Measurements from ENCODE around the gene TTC19. TPM values are rescaled to one million over a fixed set of nuclear protein-coding genes. Genes with fewer than 3 reads are reported as not detected.

Gene TTC19
- total and polyA plus RNA-seq, 4 donors: 16.1 to 29.8 (median 24.6) TPM

GRCh38 chr17:16019347-16019746 is 19.7 kb downstream of the TTC19 start:
- no peak for TF ChIP-seq MAX (IDR thresholded peaks at IDR 0.05)
- no peak for TF ChIP-seq HNF4A (conservative IDR thresholded peaks at IDR 0.05)
- no peak for TF ChIP-seq HNF4G (IDR thresholded peaks at IDR 0.05)
- TF ChIP-seq FOXA2 (IDR thresholded peaks at IDR 0.05): no peak
- no peak for TF ChIP-seq CTCF (IDR thresholded peaks at IDR 0.05; ENCODE audit: low read depth, low read length, missing input control)
- TF ChIP-seq FOXA1 (IDR thresholded peaks at IDR 0.05): no peak
- no peak for TF ChIP-seq NR2F2 (IDR thresholded peaks at IDR 0.05)
- no peaks in the 10 kb centered on the region for H3K27me3 ChIP-seq (ENCODE audit: control insufficient read depth in 4 of 4, insufficient read depth in 4 of 4, low read length in 3 of 4)
- no peak overlapping the region for H3K9ac ChIP-seq (ENCODE audit: low read depth in 1 of 2, low read length in 2 of 2)
- H3K4me3 ChIP-seq (ENCODE audit: low read depth in 1 of 3, low read length in 3 of 3): no peak overlapping the region
- 84% methylated on average over 1 of the region's 1 CpG for WGBS
- DNase-seq (ENCODE audit: low spot score): no peak
- no peak overlapping the region for H3K27ac ChIP-seq (ENCODE audit: low read depth in 1 of 2, low read length in 2 of 2)
- peaks cover 0 to 2% (median 0%) of the 10 kb centered on the region in 4 donors for H3K4me1 ChIP-seq (ENCODE audit: control insufficient read depth in 4 of 4, insufficient read depth in 4 of 4, low read length in 3 of 4)
- peaks cover 0 to 14% (median 7%) of the 10 kb centered on the region in 4 donors for H3K36me3 ChIP-seq (ENCODE audit: control insufficient read depth in 4 of 4, insufficient read depth in 3 of 4, low read depth in 1 of 4, low read length in 3 of 4)
- no peaks in the 10 kb centered on the region for H3K9me3 ChIP-seq (ENCODE audit: control insufficient read depth in 4 of 4, low read length in 3 of 4)

GRCh38 chr17:16023881-16024280 is 24.3 kb downstream of the TTC19 start:
- H3K36me3 ChIP-seq (ENCODE audit: control insufficient read depth in 4 of 4, insufficient read depth in 3 of 4, low read depth in 1 of 4, low read length in 3 of 4): peaks cover 6 to 50% (median 45%) of the 10 kb centered on the region in 4 donors
- no peaks in the 10 kb centered on the region for H3K27me3 ChIP-seq (ENCODE audit: control insufficient read depth in 4 of 4, insufficient read depth in 4 of 4, low read length in 3 of 4)
- WGBS: 68% methylated on average over 4 of the region's 4 CpGs

More at GRCh38 chr17:16023881-16024280, 24.3 kb downstream of the TTC19 start:
- TF ChIP-seq HNF4G (IDR thresholded peaks at IDR 0.05) (no peak), EGR1 (IDR thresholded peaks at IDR 0.05; ENCODE audit: low read depth in 2 of 2) (no peak), JUND (IDR thresholded peaks at IDR 0.05) (no peak), RXRA (IDR thresholded peaks at IDR 0.05) (no peak), CTCF (IDR thresholded peaks at IDR 0.05; ENCODE audit: low read depth, low read length, missing input control) (no peak), GABPA (IDR thresholded peaks at IDR 0.05 in 1 of 2, conservative IDR thresholded peaks at IDR 0.05 in 1 of 2) (no peak), ATF3 (IDR thresholded peaks at IDR 0.05) (no peak), REST (IDR thresholded peaks at IDR 0.05) (no peak), NR2F2 (IDR thresholded peaks at IDR 0.05) (no peak), RAD21 (IDR thresholded peaks at IDR 0.05) (no peak), FOXA1 (IDR thresholded peaks at IDR 0.05) (no peak), FOXA2 (IDR thresholded peaks at IDR 0.05) (no peak), TAF1 (conservative IDR thresholded peaks at IDR 0.05) (no peak), HNF4A (conservative IDR thresholded peaks at IDR 0.05) (no peak), YY1 (IDR thresholded peaks at IDR 0.05) (no peak), MAX (IDR thresholded peaks at IDR 0.05) (no peak), ZBTB33 (IDR thresholded peaks at IDR 0.05) (no peak), SP1 (IDR thresholded peaks at IDR 0.05) (no peak)
- no peak overlapping the region for H3K27ac ChIP-seq (ENCODE audit: low read depth in 1 of 2, low read length in 2 of 2)
- peaks cover 0 to 4% (median 0%) of the 10 kb centered on the region in 4 donors for H3K4me1 ChIP-seq (ENCODE audit: control insufficient read depth in 4 of 4, insufficient read depth in 4 of 4, low read length in 3 of 4)
- no peak overlapping the region for H3K9ac ChIP-seq (ENCODE audit: low read depth in 1 of 2, low read length in 2 of 2)
- no peaks in the 10 kb centered on the region for H3K9me3 ChIP-seq (ENCODE audit: control insufficient read depth in 4 of 4, low read length in 3 of 4)
- no peak for DNase-seq (ENCODE audit: low spot score)
- no peak overlapping the region for H3K4me3 ChIP-seq (ENCODE audit: low read depth in 1 of 3, low read length in 3 of 3)

Data from liver (tissue), 9 donors.